Inflammatory macrophage treated with lipopolysaccharide for 1 hour (primary cell): ENCODE data around the gene TLR2.
"Not testable (repeated sequence)": the region's sequence is repeated elsewhere in the genome, so short reads cannot be mapped to it uniquely, and the experiment has no call there.

ENCODE experiments used
- DNase-seq, 2 donors: peaks; one replicate each; pipeline ENCODE4 v3.0.0-alpha.2; 2020 to 2022

Gene TLR2

DNA sequence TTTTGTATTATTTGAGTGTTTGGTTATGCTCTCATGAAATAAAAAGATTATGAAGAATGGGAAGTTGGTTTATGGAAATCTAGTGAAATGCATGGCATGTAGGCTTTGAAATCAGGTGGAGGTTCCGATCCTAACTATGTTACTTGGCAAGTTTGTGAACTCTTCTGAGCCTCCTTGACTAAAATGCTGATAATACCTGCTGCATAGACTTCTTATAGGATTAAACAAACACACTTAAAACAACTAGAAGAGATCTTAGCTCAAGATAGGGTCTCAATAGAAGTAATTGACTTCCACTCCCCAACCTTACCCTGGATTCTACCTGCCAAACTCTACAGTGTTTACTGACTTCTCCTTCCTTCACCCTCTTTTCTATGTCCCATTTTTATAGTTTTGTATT is 22.2 kb upstream of the TLR2 start:
- DNase-seq, result no peak

- DNase-seq, result no peak
Observed at GRCh38 chr4:153663667-153664066, 20.4 kb upstream of the TLR2 start.

- not testable (repeated sequence) for DNase-seq
Observed at GRCh38 chr4:153666505-153666904, 17.6 kb upstream of the TLR2 start.

GRCh38 chr4:153668647-153669046 is 15.4 kb upstream of the TLR2 start:
- no peak for DNase-seq

- DNase-seq, result no peak
Observed at GRCh38 chr4:153669838-153670237, 14.2 kb upstream of the TLR2 start.

DNA sequence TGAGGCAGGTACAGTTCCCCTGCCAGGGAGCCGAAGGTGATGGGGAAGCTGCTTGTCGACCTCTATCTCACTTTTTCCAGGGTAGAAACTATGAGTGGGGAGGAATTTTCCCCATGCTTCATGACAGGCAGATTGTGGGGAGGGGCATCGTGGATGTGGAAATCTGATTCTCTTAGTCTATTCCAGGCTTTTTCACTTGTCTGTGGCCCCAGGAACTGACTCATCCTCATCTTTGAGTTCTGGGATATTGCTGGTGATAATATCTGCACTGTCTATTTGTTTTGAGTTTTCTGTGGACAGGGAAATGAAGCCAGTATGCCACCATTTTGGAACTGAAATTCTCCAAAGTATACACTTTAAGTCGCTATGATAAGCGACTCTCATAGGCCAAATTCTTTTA is 7.6 kb upstream of the TLR2 start:
- DNase-seq, result no peak

DNA sequence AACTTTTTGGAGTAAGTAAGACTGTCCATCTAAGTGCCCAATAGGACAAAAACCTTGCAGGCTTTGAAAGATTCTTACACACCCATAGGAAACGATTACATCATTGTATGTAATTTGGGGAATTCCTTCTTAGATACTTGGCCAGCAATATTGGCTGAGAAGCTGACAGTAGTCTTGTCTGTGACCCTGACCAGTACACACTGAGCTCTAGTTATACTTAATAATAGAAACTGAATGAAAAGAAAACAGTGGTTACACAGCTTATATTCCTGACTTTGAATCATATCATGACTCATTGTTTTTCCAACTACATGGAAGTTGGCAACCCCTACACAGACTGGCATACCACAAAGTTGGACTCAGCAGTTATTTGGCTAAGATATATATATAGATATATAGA is 7.1 kb upstream of the TLR2 start:
- DNase-seq, result peak; percentile 94 to 95

DNA sequence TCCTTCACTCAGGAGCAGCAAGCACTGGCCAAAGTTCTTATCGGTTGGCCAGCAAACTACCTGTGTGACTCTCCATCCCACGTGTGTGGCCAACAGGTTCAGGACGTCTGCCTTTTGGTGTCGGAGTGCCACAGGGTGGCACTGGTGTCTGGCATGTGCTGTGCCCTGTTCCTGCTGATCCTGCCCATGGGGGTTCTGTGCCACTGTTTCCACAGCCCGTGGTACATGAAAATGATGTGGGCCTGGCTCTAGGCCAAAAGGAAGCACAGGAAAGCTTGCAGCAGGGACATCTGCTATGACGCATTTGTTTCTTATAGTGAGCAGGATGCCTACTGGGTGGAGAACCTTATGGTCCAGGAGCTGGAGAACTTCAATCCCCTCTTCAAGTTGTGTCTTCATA is 4.6 kb upstream of the TLR2 start:
- DNase-seq, result peak in 1 of 2 donors; percentile 42

DNA sequence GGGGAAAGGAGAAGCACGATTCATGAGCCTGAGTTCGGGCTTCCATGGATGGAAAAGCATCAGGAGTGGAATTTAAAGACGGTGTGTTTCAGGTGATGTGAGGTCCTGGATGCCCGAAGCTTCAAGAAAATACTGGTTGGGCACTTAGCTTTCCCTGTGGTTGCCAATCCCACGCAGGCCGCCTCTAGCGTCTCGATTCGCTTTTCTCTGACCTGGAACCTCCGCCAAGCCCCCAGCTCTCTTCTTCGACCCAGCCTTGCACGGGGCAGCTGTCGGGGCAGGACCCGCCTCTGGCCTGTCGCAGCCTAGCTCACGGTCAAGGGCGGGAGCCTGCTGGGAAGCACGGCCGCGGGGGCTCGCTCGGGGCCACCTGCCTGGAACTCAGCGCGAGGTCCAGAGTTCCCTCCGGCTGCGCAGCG is 308 bp upstream of the TLR2 start:
- DNase-seq, result no peak

- DNase-seq, result peak in 1 of 2 donors; percentile 23
Observed at GRCh38 chr4:153684971-153685371, 891 bp downstream of the TLR2 start.

DNA sequence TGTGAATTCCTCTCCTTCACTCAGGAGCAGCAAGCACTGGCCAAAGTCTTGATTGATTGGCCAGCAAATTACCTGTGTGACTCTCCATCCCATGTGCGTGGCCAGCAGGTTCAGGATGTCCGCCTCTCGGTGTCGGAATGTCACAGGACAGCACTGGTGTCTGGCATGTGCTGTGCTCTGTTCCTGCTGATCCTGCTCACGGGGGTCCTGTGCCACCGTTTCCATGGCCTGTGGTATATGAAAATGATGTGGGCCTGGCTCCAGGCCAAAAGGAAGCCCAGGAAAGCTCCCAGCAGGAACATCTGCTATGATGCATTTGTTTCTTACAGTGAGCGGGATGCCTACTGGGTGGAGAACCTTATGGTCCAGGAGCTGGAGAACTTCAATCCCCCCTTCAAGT is 20.4 kb downstream of the TLR2 start:
- no peak for DNase-seq

- DNase-seq, result peak in 1 of 2 donors; percentile 38
Observed at GRCh38 chr4:153705743-153706468, 21.8 kb downstream of the TLR2 start.

DNA sequence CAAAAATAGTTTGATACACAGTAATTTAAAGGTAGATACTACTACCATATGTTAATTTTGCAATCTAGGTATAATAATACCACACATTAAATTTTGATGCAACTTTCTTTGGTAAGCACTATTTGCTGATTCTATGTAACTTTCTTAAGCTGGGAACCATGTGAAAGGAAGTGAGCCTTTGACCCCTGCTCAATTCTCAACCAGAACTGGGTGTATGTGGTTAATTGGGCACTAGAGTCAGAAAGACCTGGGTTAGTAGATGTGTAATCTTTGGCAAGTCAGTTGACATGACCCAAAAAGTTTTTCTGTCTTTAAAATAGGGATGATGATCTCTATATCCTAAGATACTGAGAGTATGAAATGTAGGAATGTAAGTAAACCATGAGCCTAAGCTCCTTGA is 22.4 kb downstream of the TLR2 start:
- DNase-seq, result no peak

GRCh38 chr4:153710681-153711080 is 26.6 kb downstream of the TLR2 start:
- no peak for DNase-seq

DNA sequence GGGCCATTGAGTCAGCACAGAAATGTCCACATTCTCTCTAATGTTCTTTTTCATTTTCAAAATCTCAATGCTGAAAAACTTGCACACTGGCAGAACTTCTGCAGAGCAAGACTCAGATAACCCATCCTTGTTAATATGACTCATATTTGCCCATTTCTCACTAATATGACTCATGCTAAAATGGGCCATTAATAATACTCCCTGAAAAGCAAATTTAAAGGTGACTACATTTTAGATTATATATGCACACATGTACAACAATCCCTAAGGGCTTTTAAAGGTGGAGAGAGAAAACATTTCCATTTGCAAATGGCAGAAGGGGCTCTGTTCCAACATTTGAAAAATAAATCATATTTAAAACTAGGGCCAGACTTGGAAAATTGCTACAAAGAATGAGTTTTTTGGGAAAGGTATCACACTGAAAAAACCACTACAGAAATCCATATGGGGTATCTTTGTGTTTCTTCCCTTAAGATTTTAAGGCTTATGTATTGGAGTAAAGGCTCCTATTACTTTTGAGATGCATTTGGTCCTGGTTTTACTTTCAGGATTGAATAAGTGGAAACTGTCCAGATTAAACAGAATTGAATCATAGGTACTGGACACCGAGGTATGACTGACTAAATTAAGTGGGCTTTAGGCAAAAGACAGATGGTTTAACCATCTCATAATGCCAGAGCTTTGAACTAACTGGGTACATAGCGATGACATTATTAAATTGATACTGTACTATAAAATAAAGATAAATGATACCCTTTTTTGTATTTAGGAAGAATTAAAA is 30.0 kb downstream of the TLR2 start:
- DNase-seq, result peak in 1 of 2 donors; percentile 28

GRCh38 chr4:153722036-153722435 is 38.0 kb downstream of the TLR2 start:
- DNase-seq, result no peak

- no peak for DNase-seq
Observed at GRCh38 chr4:153724606-153725005, 40.5 kb downstream of the TLR2 start.

GRCh38 chr4:153725136-153725830 is 41.2 kb downstream of the TLR2 start:
- no peak for DNase-seq

GRCh38 chr4:153725831-153726154 is 41.7 kb downstream of the TLR2 start:
- no peak for DNase-seq

DNA sequence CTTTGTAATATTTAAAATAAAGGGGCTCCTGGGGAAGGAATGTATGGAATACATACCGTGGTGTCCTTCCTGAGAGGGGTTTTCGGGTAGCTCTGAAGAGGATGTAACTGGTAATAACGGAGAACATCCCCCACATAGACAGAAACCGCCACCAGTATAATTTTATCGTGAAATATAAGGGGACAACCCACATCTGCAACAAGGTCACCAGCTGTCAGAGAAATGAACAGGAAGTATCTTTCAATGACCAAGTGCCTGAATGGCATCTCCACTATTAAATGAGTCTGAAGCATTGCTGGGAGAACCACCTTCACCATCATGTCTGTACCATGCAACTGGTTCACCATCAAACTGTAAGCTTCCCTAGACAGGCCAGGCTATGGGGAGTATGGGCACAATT is 44.1 kb downstream of the TLR2 start:
- no peak for DNase-seq

DNA sequence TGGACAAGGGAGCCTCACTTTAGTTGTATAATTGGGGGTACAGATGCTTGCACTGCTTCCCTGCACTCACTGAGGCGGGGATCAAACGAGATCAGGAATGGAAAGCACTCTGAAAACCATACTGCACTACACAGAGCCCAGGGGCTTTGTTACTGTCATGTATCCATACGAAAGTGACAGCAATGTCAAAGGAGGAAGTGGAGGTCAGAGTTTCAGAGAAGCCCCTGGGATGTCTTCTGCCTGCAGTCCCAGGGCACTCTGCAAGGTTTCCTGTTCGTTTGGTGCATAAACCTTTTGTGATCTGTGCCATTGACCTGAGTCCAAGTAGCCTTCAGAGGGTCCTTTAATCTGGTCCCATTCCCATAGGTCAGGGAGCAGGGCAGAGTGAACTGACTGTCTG is 44.6 kb downstream of the TLR2 start:
- DNase-seq, result no peak

DNA sequence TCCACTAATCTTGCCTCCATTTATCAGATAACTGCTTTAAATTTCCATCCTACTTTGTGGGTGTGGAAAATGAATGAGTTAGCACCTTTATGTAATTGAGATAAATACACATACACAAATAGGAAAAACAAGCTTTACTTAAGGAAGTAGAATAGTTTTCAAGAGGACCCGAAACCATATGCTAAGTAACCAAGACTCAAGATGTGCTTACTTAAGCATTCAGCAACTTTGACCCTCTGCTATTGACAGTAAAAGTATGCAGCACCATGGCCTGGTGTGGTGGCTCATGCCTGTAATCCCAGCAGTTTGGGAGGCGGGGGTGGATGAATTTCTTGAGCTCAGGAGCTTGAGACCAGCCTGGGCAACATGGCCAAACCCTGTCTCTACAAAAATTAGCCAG is 45.8 kb downstream of the TLR2 start:
- DNase-seq, result no peak

GRCh38 chr4:153731239-153731638 is 47.2 kb downstream of the TLR2 start:
- DNase-seq, result peak; percentile 23 to 42
